ENCODE results near the gene AMBP.

Gene AMBP

DNA sequence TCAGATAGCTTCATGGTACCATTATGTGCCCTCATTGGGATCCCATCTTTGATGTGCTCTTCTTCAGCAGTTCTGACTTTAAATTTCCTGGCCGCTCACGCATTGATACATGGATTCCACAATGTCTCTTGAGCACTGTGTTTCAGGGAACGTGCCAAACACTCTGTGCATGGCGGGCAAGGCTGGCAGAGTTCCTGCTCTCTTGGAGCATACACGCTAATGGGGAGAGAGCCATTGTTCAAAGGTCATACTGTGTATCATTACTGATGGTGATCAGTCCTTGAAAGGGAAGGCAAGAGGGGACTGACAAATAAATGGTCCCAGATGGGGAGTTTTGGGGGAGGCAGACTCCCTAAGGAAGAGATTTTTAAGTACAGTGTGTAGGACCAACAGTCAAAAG is 52.3 kb downstream of the AMBP start:
- TF ChIP-seq CTCF (IDR thresholded peaks at IDR 0.05; ENCODE audit: low read length, missing control alignments) = no peak
- H3K4me3 ChIP-seq (replicated peaks; ENCODE audit: low read depth, low read length) = no peak overlapping the region
- no peak for DNase-seq (ENCODE audit: low read depth)

GRCh38 chr9:114025196-114025753 is 52.8 kb downstream of the AMBP start:
- DNase-seq (ENCODE audit: low read depth) = peak; percentile 3
- H3K4me3 ChIP-seq (replicated peaks; ENCODE audit: low read depth, low read length) = no peak overlapping the region
- no peak for TF ChIP-seq CTCF (IDR thresholded peaks at IDR 0.05; ENCODE audit: low read length, missing control alignments)

GRCh38 chr9:114023961-114024360 is 54.1 kb downstream of the AMBP start:
- no peak overlapping the region for H3K4me3 ChIP-seq (replicated peaks; ENCODE audit: low read depth, low read length)
- TF ChIP-seq CTCF (IDR thresholded peaks at IDR 0.05; ENCODE audit: low read length, missing control alignments) = no peak
- no peak for DNase-seq (ENCODE audit: low read depth)

- no peak overlapping the region for H3K4me3 ChIP-seq (replicated peaks; ENCODE audit: low read depth, low read length)
- no peak for DNase-seq (ENCODE audit: low read depth)
- TF ChIP-seq CTCF (IDR thresholded peaks at IDR 0.05; ENCODE audit: low read length, missing control alignments) = no peak
These were observed 56.5 kb downstream of the AMBP start for GRCh38 chr9:114021578-114021977.

GRCh38 chr9:114017741-114018715 is 60.1 kb downstream of the AMBP start:
- DNase-seq (ENCODE audit: low read depth) = no peak
- H3K4me3 ChIP-seq (replicated peaks; ENCODE audit: low read depth, low read length) = no peak overlapping the region
- TF ChIP-seq CTCF (IDR thresholded peaks at IDR 0.05; ENCODE audit: low read length, missing control alignments) = no peak

- DNase-seq (ENCODE audit: low read depth) = no peak
- H3K4me3 ChIP-seq (replicated peaks; ENCODE audit: low read depth, low read length) = no peak overlapping the region
- no peak for TF ChIP-seq CTCF (IDR thresholded peaks at IDR 0.05; ENCODE audit: low read length, missing control alignments)
These were observed 61.3 kb downstream of the AMBP start for GRCh38 chr9:114016629-114017423.

Measured in fibroblast of pulmonary artery (primary cell).